ENCODE data around the gene ANKRD39. TPM values are rescaled to one million over a fixed set of nuclear protein-coding genes. Genes with fewer than 3 reads are reported as not detected.

The ANKRD39 gene
- total and polyA plus RNA-seq, 4 donors, result 4.7 to 22.7 (median 10.7) TPM

- TF ChIP-seq GABPA (IDR thresholded peaks at IDR 0.05 in 1 of 2, conservative IDR thresholded peaks at IDR 0.05 in 1 of 2) (no peak), SP1 (IDR thresholded peaks at IDR 0.05) (peak; percentile 87), JUND (IDR thresholded peaks at IDR 0.05) (peak in 1 of 2 donors; percentile 65), FOXA1 (IDR thresholded peaks at IDR 0.05) (peak; percentile 71), HNF4G (IDR thresholded peaks at IDR 0.05) (peak; percentile 26)
- TF ChIP-seq, protein P1, sequence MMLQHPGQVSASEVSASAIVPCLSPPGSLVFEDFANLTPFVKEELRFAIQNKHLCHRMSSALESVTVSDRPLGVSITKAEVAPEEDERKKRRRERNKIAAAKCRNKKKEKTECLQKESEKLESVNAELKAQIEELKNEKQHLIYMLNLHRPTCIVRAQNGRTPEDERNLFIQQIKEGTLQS (IDR thresholded peaks at IDR 0.05), result peak; percentile 33
Observed at GRCh38 chr2:96832754-96833507, 24.9 kb downstream of the ANKRD39 start (continued).

- Histone ChIP-seq H3K4me1 (ENCODE audit: control insufficient read depth in 4 of 4, insufficient read depth in 4 of 4, low read length in 3 of 4) (peaks cover 15 to 43% (median 41%) of the 10 kb centered on the region in 4 donors), H3K36me3 (ENCODE audit: control insufficient read depth in 4 of 4, insufficient read depth in 3 of 4, low read depth in 1 of 4, low read length in 3 of 4) (peaks cover 10 to 35% (median 20%) of the 10 kb centered on the region in 4 donors), H3K27me3 (ENCODE audit: control insufficient read depth in 4 of 4, insufficient read depth in 4 of 4, low read length in 3 of 4) (no peaks in the 10 kb centered on the region), H3K9ac (ENCODE audit: low read depth in 1 of 2, low read length in 2 of 2) (no peak overlapping the region), H3K9me3 (ENCODE audit: control insufficient read depth in 4 of 4, low read length in 3 of 4) (no peaks in the 10 kb centered on the region), H3K4me3 (ENCODE audit: low read depth in 1 of 3, low read length in 3 of 3) (no peak overlapping the region), H3K27ac (ENCODE audit: low read depth in 1 of 2, low read length in 2 of 2) (peak overlapping the region; percentile 29 to 55)
- WGBS, result 64% methylated on average over 11 of the region's 11 CpGs
- DNase-seq (ENCODE audit: low spot score), result no peak
- TF ChIP-seq RAD21 (IDR thresholded peaks at IDR 0.05), result no peak
- TF ChIP-seq, protein P2, sequence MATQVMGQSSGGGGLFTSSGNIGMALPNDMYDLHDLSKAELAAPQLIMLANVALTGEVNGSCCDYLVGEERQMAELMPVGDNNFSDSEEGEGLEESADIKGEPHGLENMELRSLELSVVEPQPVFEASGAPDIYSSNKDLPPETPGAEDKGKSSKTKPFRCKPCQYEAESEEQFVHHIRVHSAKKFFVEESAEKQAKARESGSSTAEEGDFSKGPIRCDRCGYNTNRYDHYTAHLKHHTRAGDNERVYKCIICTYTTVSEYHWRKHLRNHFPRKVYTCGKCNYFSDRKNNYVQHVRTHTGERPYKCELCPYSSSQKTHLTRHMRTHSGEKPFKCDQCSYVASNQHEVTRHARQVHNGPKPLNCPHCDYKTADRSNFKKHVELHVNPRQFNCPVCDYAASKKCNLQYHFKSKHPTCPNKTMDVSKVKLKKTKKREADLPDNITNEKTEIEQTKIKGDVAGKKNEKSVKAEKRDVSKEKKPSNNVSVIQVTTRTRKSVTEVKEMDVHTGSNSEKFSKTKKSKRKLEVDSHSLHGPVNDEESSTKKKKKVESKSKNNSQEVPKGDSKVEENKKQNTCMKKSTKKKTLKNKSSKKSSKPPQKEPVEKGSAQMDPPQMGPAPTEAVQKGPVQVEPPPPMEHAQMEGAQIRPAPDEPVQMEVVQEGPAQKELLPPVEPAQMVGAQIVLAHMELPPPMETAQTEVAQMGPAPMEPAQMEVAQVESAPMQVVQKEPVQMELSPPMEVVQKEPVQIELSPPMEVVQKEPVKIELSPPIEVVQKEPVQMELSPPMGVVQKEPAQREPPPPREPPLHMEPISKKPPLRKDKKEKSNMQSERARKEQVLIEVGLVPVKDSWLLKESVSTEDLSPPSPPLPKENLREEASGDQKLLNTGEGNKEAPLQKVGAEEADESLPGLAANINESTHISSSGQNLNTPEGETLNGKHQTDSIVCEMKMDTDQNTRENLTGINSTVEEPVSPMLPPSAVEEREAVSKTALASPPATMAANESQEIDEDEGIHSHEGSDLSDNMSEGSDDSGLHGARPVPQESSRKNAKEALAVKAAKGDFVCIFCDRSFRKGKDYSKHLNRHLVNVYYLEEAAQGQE (IDR thresholded peaks at IDR 0.05), result no peak
- TF ChIP-seq YY1 (IDR thresholded peaks at IDR 0.05), result no peak
- TF ChIP-seq HNF4G (IDR thresholded peaks at IDR 0.05), result no peak
- TF ChIP-seq SP1 (IDR thresholded peaks at IDR 0.05), result no peak
- TF ChIP-seq, protein P1 (IDR thresholded peaks at IDR 0.05), result no peak
- no peak for TF ChIP-seq TAF1 (conservative IDR thresholded peaks at IDR 0.05)
- TF ChIP-seq NR2F2 (IDR thresholded peaks at IDR 0.05), result no peak
- TF ChIP-seq JUND (IDR thresholded peaks at IDR 0.05), result no peak
- no peak for TF ChIP-seq EGR1 (IDR thresholded peaks at IDR 0.05; ENCODE audit: low read depth in 2 of 2)
- no peak for TF ChIP-seq HNF4A (conservative IDR thresholded peaks at IDR 0.05)
- no peak for TF ChIP-seq RXRA (IDR thresholded peaks at IDR 0.05)
- TF ChIP-seq, protein P3, sequence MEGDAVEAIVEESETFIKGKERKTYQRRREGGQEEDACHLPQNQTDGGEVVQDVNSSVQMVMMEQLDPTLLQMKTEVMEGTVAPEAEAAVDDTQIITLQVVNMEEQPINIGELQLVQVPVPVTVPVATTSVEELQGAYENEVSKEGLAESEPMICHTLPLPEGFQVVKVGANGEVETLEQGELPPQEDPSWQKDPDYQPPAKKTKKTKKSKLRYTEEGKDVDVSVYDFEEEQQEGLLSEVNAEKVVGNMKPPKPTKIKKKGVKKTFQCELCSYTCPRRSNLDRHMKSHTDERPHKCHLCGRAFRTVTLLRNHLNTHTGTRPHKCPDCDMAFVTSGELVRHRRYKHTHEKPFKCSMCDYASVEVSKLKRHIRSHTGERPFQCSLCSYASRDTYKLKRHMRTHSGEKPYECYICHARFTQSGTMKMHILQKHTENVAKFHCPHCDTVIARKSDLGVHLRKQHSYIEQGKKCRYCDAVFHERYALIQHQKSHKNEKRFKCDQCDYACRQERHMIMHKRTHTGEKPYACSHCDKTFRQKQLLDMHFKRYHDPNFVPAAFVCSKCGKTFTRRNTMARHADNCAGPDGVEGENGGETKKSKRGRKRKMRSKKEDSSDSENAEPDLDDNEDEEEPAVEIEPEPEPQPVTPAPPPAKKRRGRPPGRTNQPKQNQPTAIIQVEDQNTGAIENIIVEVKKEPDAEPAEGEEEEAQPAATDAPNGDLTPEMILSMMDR (IDR thresholded peaks at IDR 0.05; ENCODE audit: low read depth, low read length, missing input control), result no peak
- no peak for TF ChIP-seq FOXA2 (IDR thresholded peaks at IDR 0.05)
Observed at GRCh38 chr2:96832408-96832753, 25.4 kb downstream of the ANKRD39 start.
